Peyer's patch (tissue), 4 donors: ENCODE results near the gene CHEK1.

Experiments used
- CTCF ChIP-seq, 6 experiments: fragments of 450-650 bp in 4 of 6; fragments of 200-600 bp in 2 of 6; sonication (generic) in 1 of 6; IDR thresholded peaks; one replicate each; pipeline ENCODE4 v1.5.1; 2017 to 2019; ENCODE audit warnings: antibody characterized with exemption in 6 of 6, mild to moderate bottlenecking in 3 of 6, moderate library complexity in 1 of 6
- POLR2A ChIP-seq, 2 donors: fragments of 450-650 bp; IDR thresholded peaks; one replicate each; pipeline ENCODE4 v1.5.1; 2017; ENCODE audit warnings: antibody characterized with exemption in 2 of 2, mild to moderate bottlenecking in 2 of 2, moderate library complexity in 2 of 2

- no peak for TF ChIP-seq CTCF (IDR thresholded peaks at IDR 0.05)
- no peak for TF ChIP-seq POLR2A (IDR thresholded peaks at IDR 0.05)
These were observed 41.5 kb upstream of the CHEK1 start for GRCh38 chr11:125583496-125583895.
